HG03095 (cell line): ENCODE measurements around the gene SCO1.

ENCODE experiments used
- ATAC-seq: cut with Tn5 transposase; IDR thresholded peaks from one replicate; pipeline ENCODE4 v1.9.1; 2021; ENCODE audit warnings: moderate library complexity; ENCODE audit not compliant: unreplicated experiment

The SCO1 gene

DNA sequence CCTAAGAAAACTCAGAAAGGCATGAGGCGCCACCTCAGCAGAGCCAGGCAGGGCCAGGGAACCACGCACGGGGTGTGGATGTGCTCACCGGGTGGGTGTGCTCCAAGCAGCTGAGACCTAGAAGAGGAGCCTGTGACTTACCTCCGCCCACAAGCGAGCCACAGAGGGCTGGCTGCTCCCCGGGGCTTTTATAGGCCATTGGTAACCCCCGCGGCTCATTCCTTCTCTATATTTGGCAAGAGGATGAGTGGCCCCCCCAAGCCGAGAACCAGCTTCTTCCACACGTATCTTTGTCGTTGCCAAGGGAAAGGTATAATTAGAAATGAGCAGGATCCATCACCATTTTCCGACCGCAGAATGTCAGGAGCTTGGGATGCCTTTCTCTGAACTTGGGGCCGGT is 40.2 kb downstream of the SCO1 start, which contains the start of gene MYH3:
MYH3 (minus strand) TSS at position 162 of the 400 bp plus-strand sequence. CDS start 2,245 bp downstream, outside the sequence.
- ATAC-seq = no peak

DNA sequence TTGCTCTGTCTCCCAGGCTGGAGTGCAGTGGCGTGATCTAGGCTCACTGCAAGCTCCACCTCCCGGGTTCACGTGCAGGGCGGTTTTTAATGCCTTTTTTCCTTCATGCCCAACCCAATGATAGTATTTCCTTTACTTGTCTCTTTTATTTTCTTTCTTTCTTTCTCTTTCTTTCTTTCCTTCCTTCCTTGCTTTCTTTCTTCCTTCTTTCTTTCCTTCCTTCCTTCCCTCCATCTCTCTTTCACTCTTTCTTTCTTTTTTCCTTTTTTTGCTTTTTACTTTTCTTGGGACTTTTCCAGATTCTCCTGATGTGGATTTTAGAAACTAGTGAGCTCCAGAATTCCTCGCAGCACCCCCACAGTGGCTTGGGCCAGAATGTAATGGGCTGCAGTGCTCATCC is 43.3 kb downstream of the SCO1 start:
- ATAC-seq = no peak

DNA sequence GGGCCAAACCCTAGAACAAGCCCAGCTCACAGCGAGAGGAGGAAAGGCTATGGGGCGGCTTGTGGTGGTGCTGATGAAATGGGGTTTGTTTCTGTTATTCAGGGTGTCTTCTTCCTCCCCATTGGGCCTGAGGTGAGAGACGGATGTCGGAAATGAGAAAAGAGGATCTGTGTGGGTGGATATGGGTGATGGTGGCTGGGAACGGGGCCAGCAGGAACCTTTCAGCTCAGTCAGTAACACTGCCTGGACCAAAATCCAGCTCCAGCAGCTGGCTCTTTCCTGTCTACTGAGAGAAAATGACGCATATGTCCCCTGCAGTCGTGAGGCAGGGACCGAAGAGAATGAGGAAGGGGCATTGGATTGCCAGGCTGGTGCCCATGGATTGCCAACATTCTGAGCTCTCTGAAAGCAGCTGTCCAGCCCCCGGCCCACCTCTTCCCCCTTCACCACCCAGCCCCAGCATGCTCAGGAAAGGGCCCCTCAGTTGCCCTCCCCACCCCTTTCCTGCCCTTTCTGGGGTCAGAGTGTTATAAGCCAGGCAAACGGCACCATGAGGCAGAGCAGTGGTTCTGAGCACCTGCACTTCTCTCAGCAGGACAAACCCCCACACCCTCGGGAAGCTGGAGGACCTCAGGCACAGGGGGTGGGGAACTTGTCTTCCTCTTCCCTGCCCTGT is 44.2 kb downstream of the SCO1 start:
- ATAC-seq = no peak

DNA sequence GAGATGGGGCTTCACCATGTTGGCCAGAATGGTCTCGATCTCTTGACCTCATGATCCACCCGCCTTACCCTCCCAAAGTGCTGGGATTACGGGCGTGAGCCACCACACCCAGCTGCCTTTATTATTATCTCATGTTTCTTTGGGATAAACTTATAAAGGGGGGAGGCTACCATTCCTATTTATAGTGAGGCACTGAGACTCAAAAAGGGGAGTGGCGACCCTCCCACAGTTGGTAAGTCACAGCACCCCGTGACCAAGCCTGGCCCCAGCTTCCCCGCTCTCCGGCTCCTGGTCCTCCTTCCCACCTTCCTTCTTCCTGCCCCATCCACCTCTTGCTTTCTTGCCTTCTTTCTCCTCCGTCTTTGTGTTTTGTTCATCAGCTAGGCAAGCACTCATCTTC is 45.4 kb downstream of the SCO1 start:
- no peak for ATAC-seq

DNA sequence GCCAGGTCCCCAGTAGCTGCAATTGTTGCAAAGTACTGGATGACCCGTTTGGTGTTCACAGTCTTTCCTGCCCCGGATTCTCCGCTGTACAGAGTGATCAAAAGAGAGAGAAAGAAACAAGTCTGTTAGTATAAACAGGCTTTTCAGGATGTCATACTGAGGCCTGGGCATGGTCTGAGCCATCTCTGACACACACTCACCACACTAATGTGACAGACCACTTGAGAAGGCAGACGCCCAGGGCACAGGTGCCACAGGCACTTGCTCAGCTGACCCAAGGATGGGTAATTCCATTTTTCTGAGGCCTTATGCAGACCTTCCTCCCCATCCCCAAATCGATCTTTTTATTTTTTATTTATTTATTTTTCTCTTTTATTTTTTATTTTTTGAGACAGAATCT is 47.7 kb downstream of the SCO1 start:
- no peak for ATAC-seq

DNA sequence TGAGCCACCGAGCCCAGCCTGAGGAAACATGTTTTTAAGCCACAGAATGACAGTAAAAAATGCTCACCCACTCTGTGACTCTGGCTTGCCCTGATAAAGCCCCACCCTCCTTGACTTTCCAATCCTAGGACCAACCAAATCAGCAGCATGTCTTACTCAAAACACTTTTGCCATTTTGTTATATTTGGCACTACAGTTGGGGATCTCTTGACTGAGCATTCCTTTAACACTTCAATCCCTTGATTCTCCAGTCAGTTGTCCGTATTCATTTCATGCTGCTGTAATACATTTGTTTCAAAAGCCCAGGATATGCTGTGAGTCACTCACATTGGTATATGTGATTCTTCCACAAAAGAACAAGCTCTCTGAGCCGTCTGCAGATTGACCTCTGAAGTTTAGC is 48.4 kb downstream of the SCO1 start:
- no peak for ATAC-seq

DNA sequence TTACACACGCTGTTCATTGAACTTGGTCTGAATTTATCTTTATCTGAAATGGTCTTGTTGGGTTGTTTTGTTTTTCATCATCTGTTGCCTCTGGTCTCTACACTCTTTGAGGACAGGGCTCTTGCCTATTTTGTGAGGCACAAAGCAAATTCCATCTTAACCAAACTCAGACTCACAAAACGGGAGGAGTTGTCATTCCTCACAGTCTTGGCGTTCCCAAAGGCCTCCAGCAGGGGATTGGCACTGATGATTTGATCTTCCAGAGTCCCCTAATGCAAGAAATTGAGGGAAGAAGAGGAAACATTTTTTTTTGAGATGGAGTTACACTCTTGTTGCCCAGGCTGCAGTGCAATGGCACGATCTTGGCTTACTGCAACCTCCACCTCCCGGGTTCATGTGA is 49.0 kb downstream of the SCO1 start:
- ATAC-seq = no peak

DNA sequence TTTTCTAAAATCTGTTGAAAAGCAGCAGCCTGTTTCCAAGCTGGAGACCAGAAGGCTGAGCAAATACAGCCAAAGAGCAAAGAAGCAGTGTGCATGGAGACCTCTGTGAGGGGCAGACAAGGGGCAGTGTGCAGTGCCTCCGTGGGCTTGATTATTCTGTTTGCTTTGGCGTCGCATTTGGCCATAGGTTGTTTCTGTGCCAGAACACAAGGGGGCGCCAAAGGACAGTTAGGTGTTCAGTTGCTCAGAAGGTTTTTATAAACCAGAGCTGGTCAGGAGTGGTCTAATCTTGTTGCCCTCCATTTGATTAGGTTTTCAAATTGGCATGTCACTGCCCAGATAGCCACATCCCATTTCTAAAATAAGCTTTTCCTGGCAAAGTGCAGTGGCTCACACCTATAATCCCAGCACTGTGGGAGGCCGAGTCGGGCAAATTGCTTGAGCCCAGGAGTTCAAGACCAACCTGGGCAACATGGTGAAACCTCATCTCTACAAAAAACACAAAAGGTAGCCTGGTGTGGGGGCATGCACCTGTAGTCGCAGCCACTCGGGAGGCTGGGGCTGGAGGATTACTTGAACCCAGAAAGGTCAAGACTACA is 50.8 kb downstream of the SCO1 start:
- ATAC-seq = no peak

DNA sequence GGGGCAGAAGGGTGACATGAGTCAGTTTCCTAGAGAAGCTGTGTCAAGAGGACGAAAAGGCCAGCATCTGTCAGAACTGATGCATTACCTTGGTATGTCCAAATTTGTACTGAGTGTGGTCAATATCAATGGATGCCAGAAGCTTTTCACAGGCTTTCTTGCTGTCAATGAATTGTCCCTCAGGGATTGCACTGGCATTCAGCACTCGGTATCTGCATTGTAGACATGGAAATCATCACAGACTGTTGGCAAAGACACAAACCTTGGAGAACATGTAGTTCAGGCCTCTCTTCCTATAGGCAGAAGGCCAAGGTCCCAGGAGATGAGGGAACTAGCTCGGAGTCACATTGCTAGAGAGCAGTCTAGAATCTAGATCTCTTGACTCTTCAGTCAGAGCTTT is 56.9 kb downstream of the SCO1 start:
- ATAC-seq = no peak

DNA sequence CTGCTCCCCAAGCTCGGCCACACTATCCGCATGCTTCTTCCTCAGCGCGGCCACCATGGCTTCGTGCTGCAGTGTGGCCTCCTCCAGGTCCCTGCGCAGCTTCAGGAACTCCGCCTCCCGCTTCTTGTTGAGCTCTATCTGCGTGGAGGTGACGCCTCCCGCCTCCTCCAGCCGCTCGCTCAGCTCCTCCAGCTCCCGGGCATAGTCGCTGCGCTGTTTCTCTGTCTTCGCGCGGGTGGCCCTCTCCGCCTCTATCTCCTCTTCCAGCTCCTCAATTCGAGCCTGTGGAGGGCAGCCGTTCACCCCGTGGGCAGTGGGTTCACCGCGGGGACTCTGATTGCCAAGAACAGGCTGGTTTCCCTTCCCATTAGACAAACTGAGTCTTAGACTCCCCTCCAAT is 59.2 kb downstream of the SCO1 start:
- ATAC-seq = no peak

DNA sequence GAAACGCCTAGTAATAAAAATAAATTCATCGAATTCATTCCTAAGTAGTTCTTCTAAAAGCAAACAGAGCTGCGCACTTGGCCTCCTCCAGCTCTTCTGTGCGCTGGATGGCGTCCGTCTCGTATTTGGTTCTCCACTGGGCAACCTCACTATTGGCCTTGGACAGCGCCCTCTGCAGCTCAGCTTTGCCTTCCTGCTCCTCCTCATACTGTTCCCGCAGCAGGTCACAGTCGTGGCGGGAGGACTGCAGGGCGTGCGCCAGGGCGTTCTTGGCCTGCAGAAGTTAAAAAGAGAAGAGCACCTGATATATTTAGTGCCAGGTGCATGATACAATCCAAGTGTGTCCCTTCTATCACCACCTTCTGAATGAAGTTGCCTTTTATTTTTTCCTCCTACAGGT is 62.0 kb downstream of the SCO1 start:
- ATAC-seq = no peak

DNA sequence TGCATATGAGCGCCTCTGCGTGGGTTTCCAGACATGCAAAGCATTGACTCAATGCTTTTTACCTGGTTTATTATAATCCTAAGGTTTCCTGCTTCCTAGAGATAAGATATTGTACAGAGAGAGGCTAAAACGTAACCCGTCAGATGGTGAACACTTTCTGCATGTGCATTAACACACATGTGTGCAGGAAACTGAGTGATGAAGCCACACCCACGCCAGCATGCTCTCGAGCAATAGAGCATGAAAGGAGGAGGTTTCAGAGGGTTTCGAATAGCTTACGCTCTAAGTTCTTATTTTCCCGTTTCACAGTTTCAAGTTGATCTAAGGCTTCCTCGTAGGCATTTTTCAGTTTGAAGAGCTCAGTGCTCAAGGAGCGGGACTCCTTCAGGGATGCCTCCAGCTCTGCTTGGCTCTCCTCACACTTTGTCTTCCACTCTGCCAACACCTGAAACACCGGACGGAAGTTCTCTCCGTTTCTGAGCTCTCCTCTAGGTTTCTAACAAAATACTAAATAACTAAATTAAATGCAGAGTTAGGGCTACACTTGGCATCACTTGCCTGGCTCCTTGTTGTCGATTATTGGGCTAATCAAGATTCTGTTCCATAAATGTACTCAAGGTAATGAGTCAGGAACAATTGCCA is 63.5 kb downstream of the SCO1 start:
- peak; percentile 94 for ATAC-seq

DNA sequence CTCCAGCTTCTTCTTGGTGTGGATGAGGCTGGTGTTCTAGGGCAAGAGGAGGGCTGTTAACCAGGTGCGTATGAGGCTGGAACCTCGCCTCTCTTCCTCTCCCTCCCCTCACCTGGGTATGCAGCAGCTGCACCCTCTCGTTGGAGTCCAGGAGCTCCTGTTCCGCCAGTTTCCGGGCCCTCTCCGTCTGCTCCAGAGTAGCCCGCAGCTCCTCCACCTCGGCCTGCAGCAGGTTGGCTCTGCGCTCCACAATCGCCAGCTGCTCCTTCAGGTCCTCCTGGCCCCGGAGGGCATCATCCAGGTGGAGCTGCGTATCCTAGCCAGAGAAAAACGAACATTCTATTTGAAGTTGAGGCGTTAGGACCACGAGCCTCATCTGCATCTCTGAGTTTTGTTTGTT is 65.6 kb downstream of the SCO1 start:
- no peak for ATAC-seq

DNA sequence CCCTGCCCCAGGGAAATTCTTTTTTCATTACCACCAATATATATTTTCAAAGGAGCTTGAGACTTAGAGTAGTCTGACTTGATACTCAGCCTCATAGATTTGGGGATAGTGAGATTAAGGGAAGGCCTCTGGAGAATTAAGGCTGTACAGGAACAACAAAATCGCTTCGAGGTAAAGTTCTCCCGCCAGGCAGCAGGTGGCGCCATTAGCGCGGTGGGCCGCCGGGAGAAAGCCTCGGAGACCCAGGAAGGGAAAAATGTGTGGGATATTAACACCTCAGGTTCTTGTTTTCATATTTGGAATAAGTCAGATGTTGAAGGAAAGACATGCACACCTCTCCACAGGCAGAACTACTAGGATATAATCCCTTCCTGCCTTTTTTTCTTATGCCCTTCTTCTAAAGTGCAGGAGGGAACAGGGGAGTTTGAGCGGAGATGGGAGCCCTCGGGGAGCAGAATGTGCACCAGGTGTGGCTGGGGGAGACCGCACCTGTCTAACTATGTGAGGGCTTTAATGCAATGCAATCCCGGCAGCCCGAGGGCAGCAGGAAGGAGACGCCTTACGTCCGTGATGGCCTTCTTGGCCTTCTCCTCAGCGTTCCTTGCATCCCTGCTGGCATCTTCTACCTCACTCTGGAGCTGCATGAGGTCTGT is 66.2 kb downstream of the SCO1 start:
- no peak for ATAC-seq

DNA sequence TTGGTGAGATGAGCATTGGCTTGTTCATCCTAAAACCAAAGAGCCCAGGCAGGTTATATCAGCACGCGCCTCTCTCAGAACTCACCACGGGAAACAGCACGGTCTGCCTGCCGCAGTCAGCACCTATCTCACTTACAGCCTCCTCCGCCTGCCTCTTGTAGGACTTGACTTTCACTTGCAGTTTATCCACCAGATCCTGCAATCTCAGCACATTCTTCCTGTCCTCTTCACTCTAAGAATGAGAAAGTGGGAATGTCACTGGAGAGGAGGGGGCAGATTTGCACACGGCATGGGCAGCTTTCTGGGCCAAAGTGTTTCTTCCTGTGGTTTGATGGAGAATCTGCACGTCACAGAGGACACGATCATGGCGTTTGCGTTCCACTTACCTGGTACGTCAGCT is 67.6 kb downstream of the SCO1 start:
- ATAC-seq = no peak

DNA sequence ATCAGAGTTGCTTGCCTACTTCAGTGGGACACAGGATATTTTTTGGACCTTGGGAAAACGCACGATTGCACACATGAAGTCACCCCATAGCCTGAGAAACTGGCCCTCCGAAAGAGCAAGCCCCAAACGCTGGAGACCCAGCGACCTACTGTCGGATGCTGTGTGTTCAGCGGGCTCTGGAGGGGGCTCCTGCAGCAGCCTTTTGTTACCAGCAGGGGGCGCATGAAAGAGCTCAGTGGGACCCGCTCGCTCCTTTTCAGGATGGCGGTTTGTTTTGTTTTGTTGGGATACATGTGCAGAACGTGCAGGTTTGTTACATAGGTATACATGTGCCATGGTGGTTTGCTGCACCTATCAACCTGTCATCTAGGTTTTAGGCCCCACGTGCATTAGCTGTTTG is 68.6 kb downstream of the SCO1 start:
- no peak for ATAC-seq

DNA sequence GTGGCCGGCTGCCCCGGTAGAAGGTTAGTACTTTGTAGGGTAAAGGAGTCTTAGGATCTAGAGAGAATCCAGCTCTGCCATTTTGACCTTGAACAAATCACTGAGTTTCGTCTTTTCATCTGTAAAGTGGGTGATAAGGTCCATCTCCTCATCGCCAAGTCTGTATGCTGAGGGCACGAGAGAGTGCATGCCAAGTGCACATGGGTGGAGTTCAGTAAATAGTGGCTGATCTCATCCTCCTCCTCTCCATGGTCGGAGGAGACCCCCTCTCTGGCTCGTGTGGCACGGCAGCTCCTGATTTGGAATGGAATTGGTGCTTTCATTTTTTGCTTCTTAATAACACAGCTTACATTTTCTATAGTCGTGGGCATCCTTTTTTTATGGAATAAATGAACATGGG is 70.9 kb downstream of the SCO1 start:
- no peak for ATAC-seq

DNA sequence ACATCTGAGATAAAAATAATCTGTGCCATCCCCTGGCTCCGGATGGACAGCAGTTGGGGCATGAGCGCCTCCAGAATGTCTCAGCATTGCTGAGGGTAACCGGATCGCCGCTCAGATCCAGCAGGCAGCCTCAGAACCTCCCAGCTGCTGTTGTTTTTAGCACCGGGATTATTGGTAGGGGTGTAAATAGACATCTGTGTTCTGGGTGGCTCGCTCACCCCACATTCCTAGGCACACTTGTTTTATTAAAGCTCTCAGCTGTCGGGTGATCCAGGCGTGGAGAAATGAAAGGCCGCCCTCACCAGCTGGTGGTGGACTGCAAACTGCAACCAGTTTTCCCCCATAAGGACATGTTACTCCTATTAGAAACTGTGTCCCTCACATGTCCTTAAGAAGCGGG is 72.4 kb downstream of the SCO1 start:
- ATAC-seq = no peak

DNA sequence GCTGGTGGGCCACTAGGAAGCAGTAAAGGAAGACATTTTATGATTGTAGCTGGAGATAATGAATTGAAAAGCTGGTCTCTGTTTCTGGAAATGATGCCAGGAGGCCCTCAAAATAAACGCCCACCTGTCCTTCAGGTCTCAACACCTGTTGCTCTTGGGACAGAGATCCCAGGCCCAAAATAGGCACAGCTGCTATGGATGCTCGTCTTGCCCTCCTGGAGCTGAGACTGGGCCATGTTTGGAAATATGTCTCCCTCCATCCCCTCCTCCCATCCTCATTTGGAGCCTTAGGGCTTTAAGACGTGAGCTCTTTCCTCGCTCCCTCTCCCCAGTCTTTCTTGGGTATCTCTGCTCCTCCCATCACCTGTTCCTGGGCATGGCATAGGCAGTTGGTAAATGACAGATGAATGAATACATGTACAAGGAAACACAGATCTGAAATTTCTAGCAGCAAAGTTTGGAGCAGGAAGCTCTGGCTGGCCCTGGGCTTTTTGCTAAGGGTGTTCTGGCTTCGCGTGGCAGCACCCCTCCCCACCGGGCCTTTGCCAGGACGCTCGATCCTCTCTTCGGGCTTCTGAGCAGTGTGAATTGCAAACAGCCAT is 73.5 kb downstream of the SCO1 start:
- ATAC-seq = no peak

DNA sequence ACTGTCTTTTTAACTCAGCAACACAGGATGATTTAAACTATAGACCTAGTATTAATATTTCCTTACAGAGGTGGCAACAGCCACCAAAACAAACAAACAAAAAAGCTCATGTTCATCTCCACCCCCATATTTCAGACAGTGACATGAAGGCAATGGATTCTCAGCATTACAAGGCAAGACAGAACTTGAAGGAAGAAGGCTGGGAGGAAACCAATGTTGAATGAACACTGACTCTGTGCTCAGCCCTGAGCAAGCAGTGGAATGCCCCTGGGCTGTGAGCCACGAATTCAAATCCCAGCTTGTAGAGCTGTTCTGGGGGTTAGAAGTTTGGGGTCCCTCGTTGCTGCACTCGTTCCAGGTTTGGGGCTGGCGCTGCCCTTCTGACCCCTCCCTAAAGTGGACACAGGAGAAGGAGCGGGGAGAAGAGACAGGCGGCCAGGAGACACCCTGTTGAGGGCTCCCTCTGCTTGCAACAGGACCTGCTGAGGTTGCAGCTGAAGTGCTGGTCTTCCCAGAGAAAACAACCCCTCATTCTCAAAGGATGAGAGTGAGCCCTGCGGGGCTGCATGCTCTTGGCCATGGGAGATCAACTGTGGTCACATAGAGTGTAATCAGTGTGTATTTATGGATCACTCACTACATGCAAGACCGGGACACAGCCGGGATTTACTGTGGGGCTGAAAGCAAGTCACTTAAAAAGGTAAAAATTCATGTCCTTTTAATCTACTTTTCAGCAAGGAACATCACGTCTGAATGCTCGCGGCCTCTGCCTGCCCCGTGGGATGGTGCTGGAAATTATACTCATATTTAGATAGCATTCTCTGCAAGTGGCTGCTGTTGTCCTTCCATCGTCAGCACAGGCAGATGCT is 74.5 kb downstream of the SCO1 start:
- ATAC-seq = no peak
